A549 (cell line): ENCODE measurements around the gene OLIG1. TPM values are rescaled to one million over a fixed set of nuclear protein-coding genes. Genes with fewer than 3 reads are reported as not detected.

ENCODE experiments used
- ATAC-seq, 2 experiments: fragments of 200-7000 bp in 1 of 2; fragments of >200 bp in 1 of 2; cut with Nextera tagmentation in 1 of 2; cut with Tn5 transposase in 1 of 2; 3 replicates each; pipeline versions ENCODE4 v1.8.0 to v1.9.1; 2018 to 2020; ENCODE audit warnings: mild to moderate bottlenecking in 1 of 2, moderate library complexity in 1 of 2
- CTCF ChIA-PET: fragments of 300-600 bp; sonication (Branson Sonifier 250); formaldehyde crosslinking; extraction: SDS; loops from one replicate; lab custom pipeline; 2021; ENCODE audit warnings: antibody characterized with exemption, inconsistent platforms; lab: Yijun Ruan, JAX
- POLR2A ChIA-PET: fragments of 350-600 bp; formaldehyde crosslinking; extraction: SDS; loops from one replicate; lab custom pipeline; 2021; ENCODE audit warnings: antibody characterized with exemption, inconsistent platforms; lab: Yijun Ruan, JAX
- DNase-seq, 2 experiments: peaks; one replicate each; pipeline versions ENCODE4 v3.0.0 to v3.0.0-alpha.2; 2011 to 2016; ENCODE audit warnings: low read depth in 1 of 2, low spot score in 1 of 2
- FAIRE-seq: peaks from 2 replicates; lab custom pipeline; 2011; peaks lifted over from hg19 to GRCh38; lab: Jason Lieb, UNC
- H3K27ac ChIP-seq, 2 experiments: fragments of >200 bp; sonication (Bioruptor Twin); formaldehyde crosslinking; 3 replicates each; pipeline ENCODE4 v1.5.1; 2016 to 2017
- H3K4me1 ChIP-seq: fragments of >200 bp; sonication (Bioruptor Twin); formaldehyde crosslinking; 3 replicates; pipeline ENCODE4 v1.6.1; 2016
- H3K4me2 ChIP-seq: fragments of >200 bp; sonication (Bioruptor Twin); formaldehyde crosslinking; 3 replicates; pipeline ENCODE4 v1.6.1; 2016
- H3K4me3 ChIP-seq: fragments of >200 bp; sonication (Bioruptor Twin); formaldehyde crosslinking; 3 replicates; pipeline ENCODE4 v1.5.1; 2016
- H3K9me3 ChIP-seq: fragments of >200 bp; sonication (Bioruptor Twin); formaldehyde crosslinking; 3 replicates; pipeline ENCODE4 v1.6.1; 2016
- EHMT2 ChIP-seq: fragments of 200-600 bp; sonication (generic); IDR thresholded peaks from 2 replicates; pipeline ENCODE4 v1.6.1; 2016; ENCODE audit warnings: antibody characterized with exemption, low read depth, mild to moderate bottlenecking, moderate library complexity
- ESRRA ChIP-seq: fragments of 150-350 bp; IDR thresholded peaks from 2 replicates; pipeline ENCODE4 v1.6.1; 2014; ENCODE audit warnings: mild to moderate bottlenecking, low read length, borderline replicate concordance
- FOSB ChIP-seq: fragments of 250-450 bp; sonication (Bioruptor Pico); IDR thresholded peaks from 2 replicates; pipeline ENCODE4 v1.5.0; 2020; ENCODE audit warnings: mild to moderate bottlenecking, moderate library complexity
- FOSL2 ChIP-seq, 2 experiments: fragments of 450-650 bp in 1 of 2; fragments of >200 bp in 1 of 2; sonication (Bioruptor Twin) in 1 of 2; formaldehyde crosslinking; IDR thresholded peaks; 2 replicates each; pipeline versions ENCODE4 v1.5.0 to v1.6.1; 2016 to 2020; ENCODE audit warnings: mild to moderate bottlenecking in 1 of 2, moderate library complexity in 1 of 2
- HDAC2 ChIP-seq: fragments of 200-600 bp; sonication (generic); IDR thresholded peaks from 2 replicates; pipeline ENCODE4 v1.6.1; 2016
- HEYL ChIP-seq: fragments of 250-450 bp; sonication (Bioruptor Pico); IDR thresholded peaks from 2 replicates; pipeline ENCODE4 v1.8.0; 2021; ENCODE audit warnings: mild to moderate bottlenecking, moderate library complexity
- JUNB ChIP-seq: fragments of >200 bp; sonication (Bioruptor Twin); formaldehyde crosslinking; IDR thresholded peaks from 2 replicates; pipeline ENCODE4 v1.6.1; 2016
- KDM1A ChIP-seq: fragments of 200-600 bp; sonication (generic); IDR thresholded peaks from 2 replicates; pipeline ENCODE4 v1.6.1; 2016; ENCODE audit warnings: low read depth, mild to moderate bottlenecking
- MAFK ChIP-seq: fragments of 450-650 bp; IDR thresholded peaks from 2 replicates; pipeline ENCODE4 v1.6.1; 2014; ENCODE audit not compliant: partially characterized antibody
- NR3C1 ChIP-seq: fragments of >200 bp; sonication (Bioruptor Twin); formaldehyde crosslinking; IDR thresholded peaks from 3 replicates; pipeline ENCODE4 v1.6.1; 2017
- RARB ChIP-seq: fragments of 250-450 bp; sonication (Bioruptor Pico); IDR thresholded peaks from 2 replicates; pipeline ENCODE4 v1.8.0; 2021; ENCODE audit warnings: mild to moderate bottlenecking, moderate library complexity
- RNF2 ChIP-seq: fragments of 200-600 bp; sonication (generic); IDR thresholded peaks from 2 replicates; pipeline ENCODE4 v1.6.1; 2016; ENCODE audit warnings: low read depth, mild to moderate bottlenecking, antibody characterized with exemption, moderate library complexity, borderline replicate concordance
- SMC3 ChIP-seq: fragments of >200 bp; sonication (Bioruptor Twin); formaldehyde crosslinking; IDR thresholded peaks from 3 replicates; pipeline ENCODE4 v1.6.1; 2018; ENCODE audit warnings: inconsistent platforms
- TFCP2L1 ChIP-seq: fragments of 250-450 bp; sonication (Bioruptor Pico); IDR thresholded peaks from 2 replicates; pipeline ENCODE4 v1.5.0; 2021; ENCODE audit warnings: mild to moderate bottlenecking
- TP53 ChIP-seq: fragments of 250-450 bp; sonication (Bioruptor Pico); IDR thresholded peaks from 2 replicates; pipeline ENCODE4 v1.5.0; 2021; ENCODE audit warnings: mild to moderate bottlenecking, moderate library complexity
- ZSCAN20 ChIP-seq: fragments of 250-450 bp; sonication (Bioruptor Pico); IDR thresholded peaks from 2 replicates; pipeline ENCODE4 v1.8.0; 2022; ENCODE audit warnings: mild to moderate bottlenecking, moderate library complexity
- WGBS: methylation state at CpG from one replicate; pipeline ENCODE4 v1.1.6; 2017; ENCODE audit errors: missing lambda C conversion rate; 5-methylcytosine and 5-hydroxymethylcytosine counted together
- polyA plus RNA-seq, 4 experiments: library from polyadenylated mRNA; depleted of rRNA in 3 of 4; stranded (reverse); fragments of >200 nt; fragmentation: RNase III in 1 of 4; extraction: RNeasy Plus Mini Kit Qiagen cat#74134 plus additional on column Dnase treatment in 1 of 4; gene quantifications; 2 replicates in 3 of 4; 3 replicates in 1 of 4; pipeline ENCODE4 v1.2.3, GENCODE V29; 2011 to 2017
- TF ChIP-seq, protein P1 (sequence below): fragments of 250-450 bp; sonication (Bioruptor Pico); IDR thresholded peaks from 2 replicates; pipeline ENCODE4 v1.5.0; 2020; ENCODE audit warnings: low read depth, mild to moderate bottlenecking, moderate library complexity
- TF ChIP-seq, protein P2 (sequence below): fragments of >200 bp; sonication (Bioruptor Twin); formaldehyde crosslinking; IDR thresholded peaks from 3 replicates; pipeline ENCODE4 v1.6.1; 2016
- TF ChIP-seq, protein P3 (sequence below): IDR thresholded peaks from 2 replicates; pipeline ENCODE4 v1.6.1; 2012
- TF ChIP-seq, protein P4 (sequence below): fragments of 150-350 bp; IDR thresholded peaks from 2 replicates; pipeline ENCODE4 v1.6.1; 2014; ENCODE audit warnings: low read depth, mild to moderate bottlenecking, low read length
- TF ChIP-seq, protein P5 (sequence below): IDR thresholded peaks from 2 replicates; pipeline ENCODE4 v1.6.1; 2012

Gene OLIG1
- polyA plus RNA-seq, 2 of the 4 experiments (the other 2 are of a cell fraction) = not detected

DNA sequence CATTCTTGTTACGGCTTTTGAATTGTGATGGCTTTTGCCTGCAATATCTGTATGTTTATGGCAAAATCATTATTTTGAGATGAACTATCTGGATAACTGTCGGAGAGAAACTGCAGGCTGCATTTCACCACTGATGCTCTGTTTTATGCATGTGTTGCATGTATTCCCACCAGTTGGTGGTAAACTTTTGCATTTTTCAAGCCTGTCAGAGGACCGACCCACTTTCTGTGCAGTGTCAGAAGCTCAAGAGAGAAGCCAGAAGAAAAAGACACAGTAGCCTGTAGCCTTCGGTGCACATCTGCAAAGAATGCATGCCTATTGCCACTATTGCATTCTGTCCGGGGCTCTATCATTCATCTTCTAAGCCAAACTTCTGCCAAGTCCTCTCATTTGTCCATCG is 41.6 kb downstream of the OLIG1 start:
- no peak for DNase-seq
- no peaks in the 10 kb centered on the region for H3K9me3 ChIP-seq
- no peak overlapping the region for H3K27ac ChIP-seq
- ChIA-PET POLR2A (no interaction called here), CTCF (interaction anchor here (0.8 kb wide), 1 partner anchor 15 kb away, joined by 3 read pairs; no protein-coding TSS in a partner anchor)
- no peak overlapping the region for H3K4me3 ChIP-seq
- WGBS = 68% methylated on average over 6 of the region's 6 CpGs
- H3K4me2 ChIP-seq = no peak overlapping the region
- no peak for FAIRE-seq
- no peak for ATAC-seq
- TF ChIP-seq FOSL2 (IDR thresholded peaks at IDR 0.05) (no peak), FOSL2 (CRISPR knock-in tag; IDR thresholded peaks at IDR 0.05) (no peak), TP53 (CRISPR knock-in tag) (no peak)
- TF ChIP-seq, protein P1, sequence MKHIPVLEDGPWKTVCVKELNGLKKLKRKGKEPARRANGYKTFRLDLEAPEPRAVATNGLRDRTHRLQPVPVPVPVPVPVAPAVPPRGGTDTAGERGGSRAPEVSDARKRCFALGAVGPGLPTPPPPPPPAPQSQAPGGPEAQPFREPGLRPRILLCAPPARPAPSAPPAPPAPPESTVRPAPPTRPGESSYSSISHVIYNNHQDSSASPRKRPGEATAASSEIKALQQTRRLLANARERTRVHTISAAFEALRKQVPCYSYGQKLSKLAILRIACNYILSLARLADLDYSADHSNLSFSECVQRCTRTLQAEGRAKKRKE (CRISPR knock-in tag) = no peak
- TF ChIP-seq, protein P2, sequence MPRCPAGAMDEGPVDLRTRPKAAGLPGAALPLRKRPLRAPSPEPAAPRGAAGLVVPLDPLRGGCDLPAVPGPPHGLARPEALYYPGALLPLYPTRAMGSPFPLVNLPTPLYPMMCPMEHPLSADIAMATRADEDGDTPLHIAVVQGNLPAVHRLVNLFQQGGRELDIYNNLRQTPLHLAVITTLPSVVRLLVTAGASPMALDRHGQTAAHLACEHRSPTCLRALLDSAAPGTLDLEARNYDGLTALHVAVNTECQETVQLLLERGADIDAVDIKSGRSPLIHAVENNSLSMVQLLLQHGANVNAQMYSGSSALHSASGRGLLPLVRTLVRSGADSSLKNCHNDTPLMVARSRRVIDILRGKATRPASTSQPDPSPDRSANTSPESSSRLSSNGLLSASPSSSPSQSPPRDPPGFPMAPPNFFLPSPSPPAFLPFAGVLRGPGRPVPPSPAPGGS = no peak
- H3K4me1 ChIP-seq = no peaks in the 10 kb centered on the region

DNA sequence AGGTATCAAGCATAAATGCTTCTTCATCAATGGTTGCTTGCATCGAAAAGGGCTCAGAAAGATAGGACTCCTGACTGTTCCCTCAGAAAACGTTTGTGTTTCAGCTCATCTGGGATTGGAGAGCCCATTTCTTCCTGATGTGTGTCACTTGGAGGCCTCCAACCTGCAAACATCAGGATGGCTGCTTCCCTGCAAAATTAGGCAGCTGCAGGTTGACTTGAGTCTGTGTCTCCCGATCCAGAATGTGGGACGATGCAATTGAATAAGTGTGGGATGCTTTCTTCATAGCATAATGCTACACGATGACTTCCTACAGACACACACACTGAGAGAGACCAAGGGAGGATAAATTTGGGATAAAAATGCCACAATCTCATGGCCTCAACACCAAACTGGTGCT is 42.2 kb downstream of the OLIG1 start:
- ChIA-PET POLR2A (no interaction called here), CTCF (interaction anchor here (0.8 kb wide), 1 partner anchor 15 kb away, joined by 3 read pairs; no protein-coding TSS in a partner anchor)
- FAIRE-seq = no peak
- Histone ChIP-seq H3K4me3 (no peak overlapping the region), H3K9me3 (no peaks in the 10 kb centered on the region), H3K4me2 (no peak overlapping the region), H3K4me1 (no peaks in the 10 kb centered on the region), H3K27ac (no peak overlapping the region)
- DNase-seq = no peak
- WGBS = 41% methylated on average over 5 of the region's 5 CpGs
- TF ChIP-seq HDAC2 (no peak), NR3C1 (no peak), MAFK (no peak)
- ATAC-seq = no peak

DNA sequence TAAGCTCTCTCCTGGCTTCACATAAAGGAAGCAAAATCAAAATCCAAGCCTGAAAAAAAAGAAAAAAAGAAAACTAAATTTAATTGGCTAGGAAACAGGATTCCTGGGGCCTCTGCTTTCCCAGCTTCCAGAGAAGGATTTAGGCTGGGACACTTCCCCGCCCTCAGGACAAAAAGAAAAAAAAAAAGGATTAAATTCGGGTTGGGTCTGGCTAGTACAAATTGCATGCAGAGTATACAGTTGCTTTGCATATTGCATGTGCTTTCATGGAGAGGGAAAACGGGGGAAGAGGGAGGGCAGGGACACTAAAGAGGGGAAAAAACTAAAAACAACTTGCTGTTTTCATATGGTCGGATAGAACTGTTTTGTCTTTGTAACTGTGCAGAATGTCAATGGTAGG is 42.7 kb downstream of the OLIG1 start:
- Histone ChIP-seq H3K4me2 (no peak overlapping the region), H3K4me3 (no peak overlapping the region), H3K27ac (no peak overlapping the region), H3K4me1 (no peaks in the 10 kb centered on the region), H3K9me3 (no peaks in the 10 kb centered on the region)
- ChIA-PET CTCF (interaction anchor here (0.8 kb wide), 1 partner anchor 15 kb away, joined by 4 read pairs; no protein-coding TSS in a partner anchor), POLR2A (no interaction called here)
- no peak for ATAC-seq
- DNase-seq = no peak
- no peak for FAIRE-seq
- TF ChIP-seq HEYL (CRISPR knock-in tag) = no peak
- no peak for TF ChIP-seq ESRRA
- TF ChIP-seq FOSB = no peak
- no peak for TF ChIP-seq EHMT2
- TF ChIP-seq, protein P3, sequence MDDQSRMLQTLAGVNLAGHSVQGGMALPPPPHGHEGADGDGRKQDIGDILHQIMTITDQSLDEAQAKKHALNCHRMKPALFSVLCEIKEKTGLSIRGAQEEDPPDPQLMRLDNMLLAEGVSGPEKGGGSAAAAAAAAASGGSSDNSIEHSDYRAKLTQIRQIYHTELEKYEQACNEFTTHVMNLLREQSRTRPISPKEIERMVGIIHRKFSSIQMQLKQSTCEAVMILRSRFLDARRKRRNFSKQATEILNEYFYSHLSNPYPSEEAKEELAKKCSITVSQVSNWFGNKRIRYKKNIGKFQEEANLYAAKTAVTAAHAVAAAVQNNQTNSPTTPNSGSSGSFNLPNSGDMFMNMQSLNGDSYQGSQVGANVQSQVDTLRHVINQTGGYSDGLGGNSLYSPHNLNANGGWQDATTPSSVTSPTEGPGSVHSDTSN = no peak
- TF ChIP-seq KDM1A = no peak
- TF ChIP-seq MAFK = no peak
- TF ChIP-seq TFCP2L1 (CRISPR knock-in tag) = no peak
- no peak for TF ChIP-seq RNF2
- TF ChIP-seq, protein P4, sequence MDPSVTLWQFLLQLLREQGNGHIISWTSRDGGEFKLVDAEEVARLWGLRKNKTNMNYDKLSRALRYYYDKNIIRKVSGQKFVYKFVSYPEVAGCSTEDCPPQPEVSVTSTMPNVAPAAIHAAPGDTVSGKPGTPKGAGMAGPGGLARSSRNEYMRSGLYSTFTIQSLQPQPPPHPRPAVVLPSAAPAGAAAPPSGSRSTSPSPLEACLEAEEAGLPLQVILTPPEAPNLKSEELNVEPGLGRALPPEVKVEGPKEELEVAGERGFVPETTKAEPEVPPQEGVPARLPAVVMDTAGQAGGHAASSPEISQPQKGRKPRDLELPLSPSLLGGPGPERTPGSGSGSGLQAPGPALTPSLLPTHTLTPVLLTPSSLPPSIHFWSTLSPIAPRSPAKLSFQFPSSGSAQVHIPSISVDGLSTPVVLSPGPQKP = no peak
- TF ChIP-seq RARB (CRISPR knock-in tag) = no peak
- TF ChIP-seq, protein P5, sequence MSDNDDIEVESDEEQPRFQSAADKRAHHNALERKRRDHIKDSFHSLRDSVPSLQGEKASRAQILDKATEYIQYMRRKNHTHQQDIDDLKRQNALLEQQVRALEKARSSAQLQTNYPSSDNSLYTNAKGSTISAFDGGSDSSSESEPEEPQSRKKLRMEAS = no peak
- no peak for TF ChIP-seq SMC3
- no peak for TF ChIP-seq TP53 (CRISPR knock-in tag)
- no peak for TF ChIP-seq HDAC2
- TF ChIP-seq ZSCAN20 (CRISPR knock-in tag) = no peak
- TF ChIP-seq NR3C1 = no peak
- TF ChIP-seq JUNB = no peak
- WGBS = 31% methylated on average over 4 of the region's 4 CpGs
